H1 (cell line): ENCODE measurements around the gene CORO2B. TPM values are rescaled to one million over a fixed set of nuclear protein-coding genes. Genes with fewer than 3 reads are reported as not detected.
A peak's percentile ranks its signal among the peaks of the same experiment; 100 is the strongest.

Source experiments
- CTCF ChIA-PET: fragments of 300-600 bp; sonication (Branson Sonifier 250); formaldehyde crosslinking; loops from one replicate; lab custom pipeline; 2021; ENCODE audit not compliant: partially characterized antibody; lab: Charles Lee
- POLR2A ChIA-PET: fragments of 300-600 bp; sonication (Branson Sonifier 250); formaldehyde crosslinking; loops from one replicate; lab custom pipeline; 2021; ENCODE audit warnings: inconsistent platforms; ENCODE audit not compliant: partially characterized antibody; lab: Charles Lee
- DNase-seq, 2 experiments: peaks; one replicate each; pipeline versions ENCODE4 v3.0.0 to v3.0.0-alpha.2; 2010 to 2022; ENCODE audit warnings: low spot score in 2 of 2, low read depth in 1 of 2, mixed read lengths in 1 of 2
- FAIRE-seq: peaks from 2 replicates; lab custom pipeline; 2011; peaks lifted over from hg19 to GRCh38; lab: Jason Lieb, UNC
- H2AFZ ChIP-seq: 2 replicates; pipeline ENCODE4 v1.8.1; 2012; ENCODE audit warnings: low read length, inconsistent platforms
- H2AK5ac ChIP-seq: 2 replicates; pipeline ENCODE4 v1.6.1; 2013; ENCODE audit warnings: low read depth, low read length
- H2BK120ac ChIP-seq: replicated peaks from 2 replicates; pipeline ENCODE3; 2013; ENCODE audit warnings: low read depth, low read length, inconsistent platforms
- H2BK12ac ChIP-seq: 2 replicates; pipeline ENCODE4 v1.6.1; 2013; ENCODE audit warnings: low read depth, low read length
- H2BK15ac ChIP-seq: 2 replicates; pipeline ENCODE4 v1.6.1; 2013; ENCODE audit warnings: low read length
- H2BK20ac ChIP-seq: 2 replicates; pipeline ENCODE4 v1.6.1; 2013; ENCODE audit warnings: low read length
- H2BK5ac ChIP-seq: 2 replicates; pipeline ENCODE4 v1.6.1; 2013; ENCODE audit warnings: low read depth, low read length
- H3K14ac ChIP-seq: 2 replicates; pipeline ENCODE4 v1.6.1; 2013; ENCODE audit warnings: inconsistent platforms; ENCODE audit not compliant: insufficient read length
- H3K18ac ChIP-seq: 2 replicates; pipeline ENCODE4 v1.6.1; 2013; ENCODE audit warnings: low read length; ENCODE audit errors: extremely low read depth
- H3K23ac ChIP-seq: 2 replicates; pipeline ENCODE4 v1.6.1; 2013; ENCODE audit warnings: inconsistent platforms; ENCODE audit not compliant: insufficient read length
- H3K23me2 ChIP-seq: 2 replicates; pipeline ENCODE4 v1.6.1; 2013; ENCODE audit warnings: low read depth, low read length
- H3K27ac ChIP-seq: 2 replicates; pipeline ENCODE4 v1.6.1; 2011; ENCODE audit warnings: low read depth, low read length, inconsistent platforms
- H3K27me3 ChIP-seq, 4 experiments: replicated peaks in 1 of 4; 1 replicate in 1 of 4; 2 replicates in 3 of 4; pipeline versions ENCODE4 v1.6.1 to v1.8.1; 2011 to 2013; ENCODE audit warnings: low read length in 3 of 4, mild to moderate bottlenecking in 3 of 4, inconsistent platforms in 2 of 4, mixed read lengths in 2 of 4, moderate library complexity in 1 of 4; ENCODE audit not compliant: control insufficient read depth in 3 of 4, insufficient read depth in 3 of 4; ENCODE audit errors: extremely low read depth in 1 of 4
- H3K36me3 ChIP-seq, 4 experiments: 2 replicates each; pipeline versions ENCODE4 v1.6.1 to v1.8.1; 2011 to 2013; ENCODE audit warnings: mild to moderate bottlenecking in 4 of 4, low read length in 3 of 4, moderate library complexity in 2 of 4, control low read depth in 1 of 4, inconsistent platforms in 1 of 4; ENCODE audit not compliant: insufficient read depth in 4 of 4, control insufficient read depth in 2 of 4
- H3K4ac ChIP-seq: replicated peaks from 2 replicates; pipeline ENCODE3; 2013; ENCODE audit warnings: low read length, low read depth, mixed read lengths, inconsistent platforms; ENCODE audit not compliant: insufficient read length
- H3K4me1 ChIP-seq, 4 experiments: replicated peaks in 1 of 4; 1 replicate in 1 of 4; 2 replicates in 3 of 4; pipeline versions ENCODE4 v1.6.1 to v1.8.1; 2011 to 2013; ENCODE audit warnings: low read length in 3 of 4, inconsistent platforms in 2 of 4, mixed read lengths in 1 of 4; ENCODE audit not compliant: insufficient read depth in 4 of 4, control insufficient read depth in 3 of 4
- H3K4me2 ChIP-seq, 2 experiments: 2 replicates each; pipeline versions ENCODE4 v1.6.1 to v1.8.1; 2011 to 2013; ENCODE audit warnings: low read depth in 2 of 2, low read length in 2 of 2, control low read depth in 1 of 2, inconsistent platforms in 1 of 2, mild to moderate bottlenecking in 1 of 2; ENCODE audit not compliant: insufficient read depth in 1 of 2
- H3K4me3 ChIP-seq, 4 experiments: fragments of 200-600, 300-600 bp in 1 of 4; sonication (generic), shearing (Covaris generic), sonication (Bioruptor Twin) in 1 of 4; 2 replicates each; pipeline versions ENCODE4 v1.5.1 to v1.8.1; 2011 to 2016; ENCODE audit warnings: low read length in 4 of 4, low read depth in 3 of 4, control low read depth in 2 of 4, inconsistent platforms in 2 of 4, mild to moderate bottlenecking in 2 of 4, mixed read lengths in 1 of 4, moderate library complexity in 1 of 4; ENCODE audit not compliant: insufficient read depth in 2 of 4; ENCODE audit errors: extremely low read depth in 1 of 4
- H3K56ac ChIP-seq: replicated peaks from 2 replicates; pipeline ENCODE3; 2013; ENCODE audit warnings: low read depth, mild to moderate bottlenecking, mixed read lengths, low read length, inconsistent platforms; ENCODE audit not compliant: insufficient read length
- H3K79me1 ChIP-seq: 2 replicates; pipeline ENCODE4 v1.6.1; 2013; ENCODE audit warnings: low read depth, low read length, control low read depth
- H3K79me2 ChIP-seq, 2 experiments: 2 replicates each; pipeline versions ENCODE4 v1.6.1 to v1.8.1; 2012 to 2013; ENCODE audit warnings: low read length in 2 of 2, mild to moderate bottlenecking in 2 of 2, inconsistent platforms in 1 of 2; ENCODE audit not compliant: insufficient read depth in 2 of 2, control insufficient read depth in 1 of 2
- H3K9ac ChIP-seq, 4 experiments: replicated peaks in 1 of 4; 1 replicate in 1 of 4; 2 replicates in 3 of 4; pipeline versions ENCODE4 v1.6.1 to v1.8.1; 2011 to 2013; ENCODE audit warnings: low read depth in 3 of 4, low read length in 3 of 4, control low read depth in 2 of 4, mild to moderate bottlenecking in 2 of 4, moderate library complexity in 2 of 4, inconsistent platforms in 1 of 4; ENCODE audit errors: extremely low read depth in 1 of 4
- H3K9me3 ChIP-seq, 2 experiments: 2 replicates each; pipeline versions ENCODE4 v1.6.1 to v1.8.1; 2012 to 2013; ENCODE audit warnings: mild to moderate bottlenecking in 2 of 2, moderate library complexity in 2 of 2, control low read depth in 1 of 2, inconsistent platforms in 1 of 2, low read depth in 1 of 2, low read length in 1 of 2, mixed read lengths in 1 of 2; ENCODE audit not compliant: insufficient read depth in 2 of 2
- H4K20me1 ChIP-seq, 2 experiments: replicated peaks in 1 of 2; 2 replicates each; pipeline versions ENCODE3 to v1.8.1; 2011 to 2013; ENCODE audit warnings: inconsistent platforms in 2 of 2, low read length in 2 of 2, mild to moderate bottlenecking in 1 of 2; ENCODE audit not compliant: insufficient read depth in 2 of 2, control insufficient read depth in 1 of 2
- H4K5ac ChIP-seq: 2 replicates; pipeline ENCODE4 v1.6.1; 2013; ENCODE audit warnings: low read length, low read depth, mixed read lengths, inconsistent platforms; ENCODE audit not compliant: insufficient read length
- H4K8ac ChIP-seq: 2 replicates; pipeline ENCODE4 v1.8.0; 2013; ENCODE audit warnings: mild to moderate bottlenecking, moderate library complexity, low read length, inconsistent platforms; ENCODE audit not compliant: insufficient read depth; ENCODE audit errors: extremely low read depth
- H4K91ac ChIP-seq: replicated peaks from 2 replicates; pipeline ENCODE3; 2013; ENCODE audit warnings: low read length, mixed read lengths, inconsistent platforms; ENCODE audit not compliant: insufficient read length
- E2F6 ChIP-seq: IDR thresholded peaks from 2 replicates; pipeline ENCODE4 v1.6.1; 2012; ENCODE audit warnings: inconsistent platforms
- HDAC6 ChIP-seq: IDR thresholded peaks from one replicate; pipeline ENCODE4 v1.7.1; 2012; ENCODE audit warnings: low read depth, mild to moderate bottlenecking, inconsistent platforms, low read length, moderate library complexity
- SIX5 ChIP-seq: IDR thresholded peaks from 2 replicates; pipeline ENCODE4 v1.6.1; 2011; ENCODE audit warnings: mild to moderate bottlenecking, low read depth, low read length
- WGBS, 2 experiments: shearing (Covaris generic) in 1 of 2; methylation state at CpG; one replicate each; pipeline versions ENCODE4 v1.1.6 to v1.1.7; 2013 to 2015; ENCODE audit warnings: low lambda C conversion rate in 2 of 2, mixed read lengths in 2 of 2, inconsistent platforms in 1 of 2, low coverage in 1 of 2, missing lambda C conversion rate in 1 of 2; ENCODE audit not compliant: insufficient replicate concordance in 2 of 2, insufficient coverage in 1 of 2, insufficient read length in 1 of 2; ENCODE audit errors: extremely low coverage in 1 of 2, missing lambda C conversion rate in 1 of 2; 5-methylcytosine and 5-hydroxymethylcytosine counted together
- polyA plus RNA-seq, 7 experiments: library from polyadenylated mRNA; depleted of rRNA in 3 of 7; stranded (reverse) in 5 of 7; unstranded in 2 of 7; fragments of >200 nt in 5 of 7; fragments of 200-250 nt in 2 of 7; gene quantifications; 1 replicate in 5 of 7; 2 replicates in 1 of 7; 4 replicates in 1 of 7; pipeline versions ENCODE4 v1.2.1 to v1.2.3, GENCODE V29; 2011 to 2013; ENCODE audit warnings: missing spikeins in 2 of 7, mixed read lengths in 2 of 7
- total RNA-seq: library from RNA; stranded (reverse); fragmentation: NEBNext Ultra II Directional; extraction: Animal tissue kit (Norgen Biotek cat#: 25700); gene quantifications from 2 replicates; pipeline ENCODE4 v1.2.1, GENCODE V29; 2021
- TF ChIP-seq, protein P1 (sequence below): IDR thresholded peaks from 2 replicates; pipeline ENCODE4 v1.6.1; 2012; ENCODE audit warnings: inconsistent platforms

The CORO2B gene
- total and polyA plus RNA-seq, 2 of the 8 experiments (the other 6 are each of a cell fraction or from before 2014, with no cell fraction given): 3.4 to 6.7 TPM

DNA sequence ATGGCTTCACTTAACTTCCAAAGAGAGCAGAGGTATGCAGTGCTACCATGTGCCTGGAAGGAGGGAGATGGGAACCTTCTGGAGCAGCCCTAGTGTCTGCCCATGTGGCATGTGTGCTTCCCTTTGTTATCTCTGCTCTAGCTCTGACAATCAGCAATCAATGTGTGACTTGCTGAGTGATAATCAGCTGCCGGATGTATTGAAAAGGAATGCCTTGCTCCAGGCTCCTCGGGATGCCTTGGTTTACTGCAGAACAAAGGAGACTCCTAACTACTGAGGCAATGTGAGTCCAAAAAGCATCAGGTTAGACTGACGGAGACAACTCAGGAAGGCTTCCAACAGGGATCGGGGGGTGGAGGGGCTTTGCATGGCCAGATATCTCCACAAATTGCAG is 36.0 kb upstream of the CORO2B start:
- peaks cover 0 to 12% of the 10 kb centered on the region in 2 experiments; a peak in 3 of 4 replicates for H3K9me3 ChIP-seq
- WGBS, 2 experiments: 82% methylated on average over 4 of the region's 4 CpGs; no CpG with 5 or more reads in 1 of the 2 experiments
- H3K4me2 ChIP-seq: no peak overlapping the region
- no peak overlapping the region for H3K18ac ChIP-seq
- CTCF ChIA-PET: interaction anchor here (1.2 to 4.0 kb wide), 4 partner anchors 10 to 132 kb away, joined by 3 to 19 read pairs (median 5); no protein-coding TSS in a partner anchor
- TF ChIP-seq HDAC6: no peak
- TF ChIP-seq, protein P1, sequence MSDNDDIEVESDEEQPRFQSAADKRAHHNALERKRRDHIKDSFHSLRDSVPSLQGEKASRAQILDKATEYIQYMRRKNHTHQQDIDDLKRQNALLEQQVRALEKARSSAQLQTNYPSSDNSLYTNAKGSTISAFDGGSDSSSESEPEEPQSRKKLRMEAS: peak; percentile 54; the same call in 1 of the 2 replicates
- peak; percentile 34; the same call in 1 of the 2 replicates for TF ChIP-seq E2F6
- TF ChIP-seq SIX5: no peak
- TF ChIP-seq, all 59 proteins: peak for 2
- H3K9ac ChIP-seq: no peak overlapping the region; a peak in 1 of 7 replicates
- H3K14ac ChIP-seq: no peak overlapping the region
- DNase-seq: no peak
- no peak overlapping the region for H2BK20ac ChIP-seq
- no peak overlapping the region for H3K4ac ChIP-seq
- no peak overlapping the region for H2BK12ac ChIP-seq
- FAIRE-seq: no peak
- H3K79me2 ChIP-seq: no peaks in the 10 kb centered on the region
- no peaks in the 10 kb centered on the region for H3K23me2 ChIP-seq
- no peaks in the 10 kb centered on the region for H3K79me1 ChIP-seq
- peaks cover 0 to 3% (median 0%) of the 10 kb centered on the region in 4 experiments; a peak in 2 of 7 replicates for H3K4me1 ChIP-seq
- H2AK5ac ChIP-seq: no peak overlapping the region
- no peak overlapping the region for H3K56ac ChIP-seq
- no peak overlapping the region for H2BK120ac ChIP-seq
- H3K27ac ChIP-seq: no peak overlapping the region
- H4K5ac ChIP-seq: no peak overlapping the region
- POLR2A ChIA-PET: no interaction called here
- no peaks in the 10 kb centered on the region for H3K27me3 ChIP-seq
- no peak overlapping the region for H2BK5ac ChIP-seq
- no peak overlapping the region for H4K8ac ChIP-seq
- H3K36me3 ChIP-seq: no peaks in the 10 kb centered on the region
- H2BK15ac ChIP-seq: no peak overlapping the region
- no peaks in the 10 kb centered on the region for H4K20me1 ChIP-seq
- no peak overlapping the region; the same call in 1 of the 2 replicates for H2AFZ ChIP-seq
- H3K4me3 ChIP-seq: no peak overlapping the region
- no peak overlapping the region for H4K91ac ChIP-seq
- no peak overlapping the region for H3K23ac ChIP-seq
